SK-N-SH (cell line): ENCODE data around the gene RNF215. TPM values are rescaled to one million over a fixed set of nuclear protein-coding genes. Genes with fewer than 3 reads are reported as not detected.

Source experiments
- CTCF ChIA-PET: fragments of 300-600, 350-600 bp; formaldehyde crosslinking; extraction: SDS; loops from one replicate; lab custom pipeline; 2021; lab: Yijun Ruan, JAX
- POLR2A ChIA-PET: fragments of 350-600 bp; sonication (Branson Sonifier 250); formaldehyde crosslinking; extraction: SDS; loops from one replicate; lab custom pipeline; 2020; ENCODE audit warnings: antibody characterized with exemption, inconsistent platforms; lab: Yijun Ruan, JAX
- DNase-seq: peaks from one replicate; pipeline ENCODE4 v3.0.0; 2012
- H2AFZ ChIP-seq: fragments of 200-600 bp; sonication (generic); 2 replicates; pipeline ENCODE4 v1.8.1; 2016; ENCODE audit warnings: antibody characterized with exemption, mild to moderate bottlenecking, low read depth
- H3F3A ChIP-seq: fragments of 200-600 bp; sonication (generic); replicated peaks from 2 replicates; pipeline ENCODE3; 2016; ENCODE audit warnings: antibody characterized with exemption, mild to moderate bottlenecking; ENCODE audit not compliant: insufficient read depth
- H3K27ac ChIP-seq, 2 experiments: fragments of 200-500 bp in 1 of 2; fragments of 200-600 bp in 1 of 2; sonication (Bioruptor generic) in 1 of 2; sonication (generic), shearing (Covaris generic) in 1 of 2; 2 replicates each; pipeline versions ENCODE4 v1.5.1 to v1.6.1; 2014 to 2016; ENCODE audit warnings: low read depth in 2 of 2, inconsistent platforms in 1 of 2, low read length in 1 of 2, mild to moderate bottlenecking in 1 of 2, mixed read lengths in 1 of 2
- H3K27me3 ChIP-seq: fragments of 200-600 bp; sonication (generic), shearing (Covaris generic); 2 replicates; pipeline ENCODE4 v1.6.1; 2016; ENCODE audit warnings: mixed run types; ENCODE audit not compliant: insufficient read depth
- H3K36me3 ChIP-seq, 2 experiments: fragments of 200-500 bp in 1 of 2; fragments of 200-600 bp in 1 of 2; sonication (Bioruptor generic) in 1 of 2; sonication (generic) in 1 of 2; replicated peaks in 1 of 2; 2 replicates each; pipeline versions ENCODE3 to v1.5.1; 2014 to 2016; ENCODE audit warnings: low read length in 1 of 2, mild to moderate bottlenecking in 1 of 2; ENCODE audit not compliant: insufficient read depth in 2 of 2, control insufficient read depth in 1 of 2
- H3K4me1 ChIP-seq, 2 experiments: fragments of 200-500 bp in 1 of 2; fragments of 200-600 bp in 1 of 2; sonication (Bioruptor generic) in 1 of 2; sonication (generic), shearing (Covaris generic) in 1 of 2; 2 replicates each; pipeline versions ENCODE4 v1.5.1 to v1.6.1; 2014 to 2016; ENCODE audit warnings: low read depth in 1 of 2, low read length in 1 of 2, mixed run types in 1 of 2; ENCODE audit not compliant: insufficient read depth in 2 of 2, control insufficient read depth in 1 of 2
- H3K4me2 ChIP-seq: fragments of 200-600 bp; sonication (generic), shearing (Covaris generic); 2 replicates; pipeline ENCODE4 v1.6.1; 2017; ENCODE audit warnings: mixed run types
- H3K4me3 ChIP-seq, 2 experiments: fragments of 200-500 bp in 1 of 2; fragments of 200-600 bp in 1 of 2; sonication (Bioruptor generic) in 1 of 2; sonication (generic), shearing (Covaris generic) in 1 of 2; 2 replicates each; pipeline versions ENCODE4 v1.5.1 to v1.8.1; 2014 to 2016; ENCODE audit warnings: low read depth in 2 of 2, inconsistent platforms in 1 of 2, low read length in 1 of 2, mild to moderate bottlenecking in 1 of 2, mixed read lengths in 1 of 2, moderate library complexity in 1 of 2
- H3K79me2 ChIP-seq: fragments of 200-600 bp; sonication (generic); 2 replicates; pipeline ENCODE4 v1.8.1; 2017; ENCODE audit warnings: mild to moderate bottlenecking; ENCODE audit not compliant: insufficient read depth
- H3K9ac ChIP-seq: fragments of 200-600 bp; sonication (generic); 2 replicates; pipeline ENCODE4 v1.6.1; 2017; ENCODE audit warnings: mixed run types
- H3K9me2 ChIP-seq: fragments of 200-600 bp; sonication (generic); 2 replicates; pipeline ENCODE4 v1.6.1; 2017; ENCODE audit warnings: mixed run types
- H3K9me3 ChIP-seq: fragments of 200-600 bp; sonication (generic); 2 replicates; pipeline ENCODE4 v1.6.1; 2017; ENCODE audit warnings: mixed run types, mild to moderate bottlenecking, moderate library complexity
- H4K20me1 ChIP-seq: fragments of 200-600 bp; sonication (generic); 2 replicates; pipeline ENCODE4 v1.6.1; 2017; ENCODE audit warnings: mild to moderate bottlenecking, mixed run types; ENCODE audit not compliant: insufficient read depth
- ELF1 ChIP-seq: IDR thresholded peaks from 2 replicates; pipeline ENCODE4 v1.4.0; 2012
- EZH2phosphoT487 ChIP-seq: fragments of 200-600 bp; sonication (generic); IDR thresholded peaks from 2 replicates; pipeline ENCODE4 v1.6.1; 2017; ENCODE audit warnings: low read depth, mixed run types, mild to moderate bottlenecking, antibody characterized with exemption, moderate library complexity, borderline replicate concordance
- FOSL2 ChIP-seq: IDR thresholded peaks from 2 replicates; pipeline ENCODE4 v1.4.0; 2012; ENCODE audit warnings: low read depth, mild to moderate bottlenecking, moderate library complexity, borderline replicate concordance
- FOXJ3 ChIP-seq: sonication (generic); formaldehyde crosslinking; IDR thresholded peaks from 2 replicates; pipeline ENCODE4 v1.5.1; 2020; ENCODE audit warnings: mild to moderate bottlenecking, missing genetic modification reagents
- GABPA ChIP-seq: IDR thresholded peaks from 2 replicates; pipeline ENCODE4 v1.4.0; 2012; ENCODE audit warnings: low read depth, mild to moderate bottlenecking
- GATA2 ChIP-seq: sonication (generic); formaldehyde crosslinking; IDR thresholded peaks from 2 replicates; pipeline ENCODE4 v1.5.0; 2020; ENCODE audit warnings: mild to moderate bottlenecking, missing genetic modification reagents
- MEF2A ChIP-seq: IDR thresholded peaks from 2 replicates; pipeline ENCODE4 v1.4.0; 2012; ENCODE audit warnings: low read depth, borderline replicate concordance
- NFIC ChIP-seq: IDR thresholded peaks from 2 replicates; pipeline ENCODE4 v1.4.0; 2012; ENCODE audit warnings: borderline replicate concordance
- NRF1 ChIP-seq: IDR thresholded peaks from 2 replicates; pipeline ENCODE4 v1.6.1; 2012; ENCODE audit warnings: low read depth, mild to moderate bottlenecking, low read length
- PBX3 ChIP-seq: IDR thresholded peaks from 2 replicates; pipeline ENCODE4; 2012
- POLR2AphosphoS5 ChIP-seq: IDR thresholded peaks from 2 replicates; pipeline ENCODE4 v1.6.1; 2012; ENCODE audit warnings: low read depth, low read length
- RCOR1 ChIP-seq: fragments of 150-350 bp; IDR thresholded peaks from 2 replicates; pipeline ENCODE4 v1.6.1; 2017; ENCODE audit warnings: antibody characterized with exemption, low read length
- SMC3 ChIP-seq: IDR thresholded peaks from 2 replicates; pipeline ENCODE4 v1.6.1; 2012; ENCODE audit warnings: low read depth, low read length, improper control_type of control experiment
- TAF1 ChIP-seq: IDR thresholded peaks from 2 replicates; pipeline ENCODE4 v1.6.1; 2012; ENCODE audit warnings: low read depth, mild to moderate bottlenecking, low read length, moderate library complexity, borderline replicate concordance
- TCF12 ChIP-seq: IDR thresholded peaks from 2 replicates; pipeline ENCODE4 v1.4.0; 2012
- YY1 ChIP-seq: IDR thresholded peaks from 2 replicates; pipeline ENCODE4 v1.4.0; 2012; ENCODE audit warnings: low read depth, mild to moderate bottlenecking
- WGBS: methylation state at CpG from one replicate; pipeline ENCODE4 v1.1.6; 2017; ENCODE audit warnings: low lambda C conversion rate; 5-methylcytosine and 5-hydroxymethylcytosine counted together
- polyA plus RNA-seq, 3 experiments: library from polyadenylated mRNA; depleted of rRNA; stranded (reverse); fragments of >200 nt; gene quantifications; 2 replicates each; pipeline ENCODE4 v1.2.3, GENCODE V29; 2012
- TF ChIP-seq, protein P1 (sequence below): fragments of 200-600 bp; sonication (generic); IDR thresholded peaks from 2 replicates; pipeline ENCODE4 v1.6.1; 2017; ENCODE audit warnings: antibody characterized with exemption, mild to moderate bottlenecking, moderate library complexity
- TF ChIP-seq, protein P2 (sequence below): IDR thresholded peaks from 2 replicates; pipeline ENCODE4 v1.4.0; 2012; ENCODE audit warnings: low read depth, borderline replicate concordance
- TF ChIP-seq, protein P3 (sequence below): fragments of 150-350 bp; IDR thresholded peaks from 2 replicates; pipeline ENCODE4 v1.6.1; 2017; ENCODE audit warnings: antibody characterized with exemption, low read length, low read depth, borderline replicate concordance

Gene RNF215
- polyA plus RNA-seq, 1 of the 3 experiments (the other 2 are of a cell fraction) = 28.6 TPM

- ChIA-PET POLR2A (interaction anchor here (0.5 to 3.4 kb wide), 2 partner anchors 9 to 92 kb away, joined by 3 to 12 read pairs; no protein-coding TSS in a partner anchor), CTCF (interaction anchor here (1.1 to 1.7 kb wide), 4 partner anchors 15 to 86 kb away, joined by 4 to 6 read pairs (median 4); partner anchors contain the start of gene RNF215)
- WGBS = 90% methylated on average over 7 of the region's 13 CpGs
These were observed 15.2 kb downstream of the RNF215 start for GRCh38 chr22:30371981-30372380.

More at GRCh38 chr22:30371981-30372380, 15.2 kb downstream of the RNF215 start:
- Histone ChIP-seq H3K36me3 (peaks cover 0 to 5% of the 10 kb centered on the region in 2 experiments), H3K9ac (no peak overlapping the region), H3K9me3 (no peaks in the 10 kb centered on the region), H2AFZ (no peak overlapping the region), H3F3A (no peaks in the 10 kb centered on the region), H3K27ac (no peak overlapping the region), H4K20me1 (no peaks in the 10 kb centered on the region), H3K79me2 (no peaks in the 10 kb centered on the region), H3K4me2 (no peak overlapping the region), H3K4me1 (peaks cover 0 to 12% of the 10 kb centered on the region in 2 experiments; a peak in 1 of 4 replicates), H3K9me2 (no peaks in the 10 kb centered on the region), H3K4me3 (no peak overlapping the region), H3K27me3 (no peaks in the 10 kb centered on the region)
- DNase-seq = no peak
- TF ChIP-seq, protein P1, sequence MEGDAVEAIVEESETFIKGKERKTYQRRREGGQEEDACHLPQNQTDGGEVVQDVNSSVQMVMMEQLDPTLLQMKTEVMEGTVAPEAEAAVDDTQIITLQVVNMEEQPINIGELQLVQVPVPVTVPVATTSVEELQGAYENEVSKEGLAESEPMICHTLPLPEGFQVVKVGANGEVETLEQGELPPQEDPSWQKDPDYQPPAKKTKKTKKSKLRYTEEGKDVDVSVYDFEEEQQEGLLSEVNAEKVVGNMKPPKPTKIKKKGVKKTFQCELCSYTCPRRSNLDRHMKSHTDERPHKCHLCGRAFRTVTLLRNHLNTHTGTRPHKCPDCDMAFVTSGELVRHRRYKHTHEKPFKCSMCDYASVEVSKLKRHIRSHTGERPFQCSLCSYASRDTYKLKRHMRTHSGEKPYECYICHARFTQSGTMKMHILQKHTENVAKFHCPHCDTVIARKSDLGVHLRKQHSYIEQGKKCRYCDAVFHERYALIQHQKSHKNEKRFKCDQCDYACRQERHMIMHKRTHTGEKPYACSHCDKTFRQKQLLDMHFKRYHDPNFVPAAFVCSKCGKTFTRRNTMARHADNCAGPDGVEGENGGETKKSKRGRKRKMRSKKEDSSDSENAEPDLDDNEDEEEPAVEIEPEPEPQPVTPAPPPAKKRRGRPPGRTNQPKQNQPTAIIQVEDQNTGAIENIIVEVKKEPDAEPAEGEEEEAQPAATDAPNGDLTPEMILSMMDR = no peak
- TF ChIP-seq RCOR1 = no peak
- TF ChIP-seq FOSL2 = no peak
- TF ChIP-seq POLR2AphosphoS5 = no peak
- no peak for TF ChIP-seq GATA2 (CRISPR knock-in tag)
- no peak for TF ChIP-seq GABPA
- TF ChIP-seq MEF2A = no peak
- no peak for TF ChIP-seq NRF1
- no peak for TF ChIP-seq TAF1
- TF ChIP-seq TCF12 = no peak
- TF ChIP-seq, protein P2, sequence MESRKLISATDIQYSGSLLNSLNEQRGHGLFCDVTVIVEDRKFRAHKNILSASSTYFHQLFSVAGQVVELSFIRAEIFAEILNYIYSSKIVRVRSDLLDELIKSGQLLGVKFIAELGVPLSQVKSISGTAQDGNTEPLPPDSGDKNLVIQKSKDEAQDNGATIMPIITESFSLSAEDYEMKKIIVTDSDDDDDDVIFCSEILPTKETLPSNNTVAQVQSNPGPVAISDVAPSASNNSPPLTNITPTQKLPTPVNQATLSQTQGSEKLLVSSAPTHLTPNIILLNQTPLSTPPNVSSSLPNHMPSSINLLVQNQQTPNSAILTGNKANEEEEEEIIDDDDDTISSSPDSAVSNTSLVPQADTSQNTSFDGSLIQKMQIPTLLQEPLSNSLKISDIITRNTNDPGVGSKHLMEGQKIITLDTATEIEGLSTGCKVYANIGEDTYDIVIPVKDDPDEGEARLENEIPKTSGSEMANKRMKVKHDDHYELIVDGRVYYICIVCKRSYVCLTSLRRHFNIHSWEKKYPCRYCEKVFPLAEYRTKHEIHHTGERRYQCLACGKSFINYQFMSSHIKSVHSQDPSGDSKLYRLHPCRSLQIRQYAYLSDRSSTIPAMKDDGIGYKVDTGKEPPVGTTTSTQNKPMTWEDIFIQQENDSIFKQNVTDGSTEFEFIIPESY = no peak
- TF ChIP-seq FOXJ3 (CRISPR knock-in tag) = no peak
- no peak for TF ChIP-seq ELF1
- no peak for TF ChIP-seq NFIC
- no peak for TF ChIP-seq SMC3
- TF ChIP-seq YY1 = no peak
- TF ChIP-seq, protein P3, sequence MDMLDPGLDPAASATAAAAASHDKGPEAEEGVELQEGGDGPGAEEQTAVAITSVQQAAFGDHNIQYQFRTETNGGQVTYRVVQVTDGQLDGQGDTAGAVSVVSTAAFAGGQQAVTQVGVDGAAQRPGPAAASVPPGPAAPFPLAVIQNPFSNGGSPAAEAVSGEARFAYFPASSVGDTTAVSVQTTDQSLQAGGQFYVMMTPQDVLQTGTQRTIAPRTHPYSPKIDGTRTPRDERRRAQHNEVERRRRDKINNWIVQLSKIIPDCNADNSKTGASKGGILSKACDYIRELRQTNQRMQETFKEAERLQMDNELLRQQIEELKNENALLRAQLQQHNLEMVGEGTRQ = no peak
- TF ChIP-seq PBX3 = no peak
- no peak for TF ChIP-seq EZH2phosphoT487
